ENCODE measurements around the gene AMZ1.
"Not testable (repeated sequence)": the region's sequence is repeated elsewhere in the genome, so short reads cannot be mapped to it uniquely, and the experiment has no call there.

AMZ1 gene

GRCh38 chr7:2729893-2730716 lies 42.1 kb downstream of the AMZ1 start:
- DNase-seq: no peak

- DNase-seq: no peak
Measured at GRCh38 chr7:2730846-2731770, 43.1 kb downstream of the AMZ1 start.

- DNase-seq: no peak
Measured at GRCh38 chr7:2732388-2732787, 44.4 kb downstream of the AMZ1 start.

GRCh38 chr7:2732959-2733584 lies 45.1 kb downstream of the AMZ1 start:
- DNase-seq: no peak

GRCh38 chr7:2734084-2734686 lies 46.2 kb downstream of the AMZ1 start:
- no peak for DNase-seq

GRCh38 chr7:2734751-2735571 lies 47.0 kb downstream of the AMZ1 start:
- no peak for DNase-seq

GRCh38 chr7:2735744-2736143 lies 47.7 kb downstream of the AMZ1 start:
- no peak for DNase-seq

- DNase-seq: no peak
Measured at GRCh38 chr7:2736411-2736914, 48.5 kb downstream of the AMZ1 start.

- not testable (repeated sequence) for DNase-seq
Measured at GRCh38 chr7:2737005-2737743, 49.2 kb downstream of the AMZ1 start.

GRCh38 chr7:2737771-2738540 lies 50.0 kb downstream of the AMZ1 start:
- no peak for DNase-seq

GRCh38 chr7:2738766-2739549 lies 51.0 kb downstream of the AMZ1 start:
- no peak for DNase-seq

GRCh38 chr7:2743523-2744185 lies 55.7 kb downstream of the AMZ1 start:
- DNase-seq: not testable (repeated sequence)

- DNase-seq: not testable (repeated sequence)
Measured at GRCh38 chr7:2748684-2749083, 60.7 kb downstream of the AMZ1 start.

- no peak for DNase-seq
Measured at GRCh38 chr7:2750004-2750407, 62.0 kb downstream of the AMZ1 start.

- no peak for DNase-seq
Measured at GRCh38 chr7:2751086-2751485, 63.1 kb downstream of the AMZ1 start.

- no peak for DNase-seq
Measured at GRCh38 chr7:2753148-2753547, 65.1 kb downstream of the AMZ1 start.

GRCh38 chr7:2754086-2754485 lies 66.1 kb downstream of the AMZ1 start:
- DNase-seq: no peak

- no peak for DNase-seq
Measured at GRCh38 chr7:2754912-2755311, 66.9 kb downstream of the AMZ1 start.

GRCh38 chr7:2755531-2755930 lies 67.5 kb downstream of the AMZ1 start:
- DNase-seq: no peak
